K562 (cell line): ENCODE data around the gene ALOX12B. TPM values are rescaled to one million over a fixed set of nuclear protein-coding genes. Genes with fewer than 3 reads are reported as not detected.

Experiments
- ATAC-seq: fragments of 200-7000 bp; cut with Tn5 transposase; 3 replicates; pipeline ENCODE4 v1.9.1; 2020; ENCODE audit warnings: moderate library complexity
- BruUV-seq: library from RNA; stranded (reverse); fragments of 400-500 nt; replicated peaks from 2 replicates; lab custom pipeline; 2021; lab: Mats Ljungman, UMichigan
- CTCF ChIA-PET: fragments of 300-600 bp; formaldehyde crosslinking; extraction: SDS; loops from one replicate; lab custom pipeline; 2021; ENCODE audit warnings: low intra/inter-chr PET ratio; lab: Yijun Ruan, JAX
- POLR2A ChIA-PET: fragments of 300-600, 350-650 bp; sonication (Branson Sonifier 250); formaldehyde crosslinking; extraction: SDS; loops from one replicate; lab custom pipeline; 2021; ENCODE audit warnings: antibody characterized with exemption, inconsistent platforms; lab: Yijun Ruan, JAX
- DNase-seq, 4 experiments: peaks; one replicate each; pipeline versions ENCODE4 v3.0.0 to v3.0.0-alpha.2; 2011 to 2018; ENCODE audit warnings: low spot score in 3 of 4, mixed read lengths in 3 of 4; ENCODE audit errors: extremely low read depth in 1 of 4
- FAIRE-seq: peaks from 2 replicates; lab custom pipeline; 2011; peaks lifted over from hg19 to GRCh38; lab: Jason Lieb, UNC
- H2AFZ ChIP-seq: 2 replicates; pipeline ENCODE4 v1.6.0; 2011; ENCODE audit warnings: low read depth, low read length, control low read depth, inconsistent platforms
- H3K27ac ChIP-seq: fragments of 200-600 bp; 3 replicates; pipeline ENCODE4 v1.8.0; 2011; ENCODE audit warnings: low read depth, mild to moderate bottlenecking, control low read depth, inconsistent platforms, low read length, moderate library complexity, mixed read lengths; ENCODE audit errors: extremely low read depth
- H3K27me3 ChIP-seq, 2 experiments: fragments of 300-600 bp in 1 of 2; 2 replicates in 1 of 2; 3 replicates in 1 of 2; pipeline versions ENCODE4 v1.6.0 to v1.8.0; 2011; ENCODE audit warnings: inconsistent platforms in 2 of 2, low read length in 2 of 2, mild to moderate bottlenecking in 1 of 2, mixed read lengths in 1 of 2, moderate library complexity in 1 of 2; ENCODE audit not compliant: control insufficient read depth in 2 of 2, insufficient read depth in 2 of 2
- H3K36me3 ChIP-seq: fragments of 300-600 bp; 3 replicates; pipeline ENCODE4 v1.8.0; 2011; ENCODE audit warnings: mild to moderate bottlenecking, low read length, inconsistent platforms; ENCODE audit not compliant: control insufficient read depth, insufficient read depth
- H3K4me1 ChIP-seq, 2 experiments: fragments of 200-600 bp in 1 of 2; replicated peaks in 1 of 2; 2 replicates in 1 of 2; 3 replicates in 1 of 2; pipeline versions ENCODE4 v1.5.1 to v1.8.0; 2011; ENCODE audit warnings: inconsistent platforms in 2 of 2, low read length in 2 of 2, mild to moderate bottlenecking in 1 of 2, mixed read lengths in 1 of 2, moderate library complexity in 1 of 2; ENCODE audit not compliant: control insufficient read depth in 2 of 2, insufficient read depth in 2 of 2
- H3K4me2 ChIP-seq: 2 replicates; pipeline ENCODE4 v1.6.1; 2011; ENCODE audit warnings: low read length, control low read depth, inconsistent platforms, mixed read lengths; ENCODE audit not compliant: insufficient read depth
- H3K4me3 ChIP-seq: fragments of 200-600 bp; sonication (generic), shearing (Covaris generic); 2 replicates; pipeline ENCODE4 v1.5.1; 2016; ENCODE audit warnings: control low read depth, inconsistent platforms
- H3K79me2 ChIP-seq: fragments of 200-600 bp; 3 replicates; pipeline ENCODE4 v1.8.0; 2011; ENCODE audit warnings: low read length, inconsistent platforms; ENCODE audit not compliant: control insufficient read depth, insufficient read depth
- H3K9ac ChIP-seq, 2 experiments: 2 replicates each; pipeline versions ENCODE4 v1.6.0 to v1.6.1; 2011; ENCODE audit warnings: low read depth in 2 of 2, low read length in 2 of 2, control low read depth in 1 of 2, inconsistent platforms in 1 of 2, mild to moderate bottlenecking in 1 of 2, mixed read lengths in 1 of 2; ENCODE audit not compliant: insufficient read depth in 1 of 2
- H3K9me1 ChIP-seq: one replicate; pipeline ENCODE4 v1.6.0; 2011; ENCODE audit warnings: inconsistent platforms, mild to moderate bottlenecking, low read length, moderate library complexity; ENCODE audit not compliant: control insufficient read depth, insufficient read depth
- H3K9me3 ChIP-seq: replicated peaks from 2 replicates; pipeline ENCODE4 v1.5.1; 2011; ENCODE audit warnings: low read depth, low read length, inconsistent platforms; ENCODE audit not compliant: control insufficient read depth, insufficient read depth
- H4K20me1 ChIP-seq: replicated peaks from 2 replicates; pipeline ENCODE4 v1.6.1; 2011; ENCODE audit warnings: low read length, inconsistent platforms, mixed read lengths; ENCODE audit not compliant: control insufficient read depth, insufficient read depth
- BCOR ChIP-seq: fragments of 450-650 bp; IDR thresholded peaks from 2 replicates; pipeline ENCODE4 v1.6.1; 2016
- CBX2 ChIP-seq: fragments of 200-600 bp; sonication (generic); IDR thresholded peaks from one replicate; pipeline ENCODE4 v1.6.1; 2012; ENCODE audit warnings: mild to moderate bottlenecking, low read length, inconsistent platforms; ENCODE audit not compliant: insufficient read depth, poor library complexity, severe bottlenecking
- HDAC3 ChIP-seq: fragments of 450-650 bp; IDR thresholded peaks from 2 replicates; pipeline ENCODE4 v1.6.1; 2018; ENCODE audit warnings: borderline replicate concordance, mild to moderate bottlenecking, moderate library complexity; ENCODE audit not compliant: partially characterized antibody
- NCOR1 ChIP-seq: fragments of 450-650 bp; IDR thresholded peaks from 2 replicates; pipeline ENCODE4 v1.6.1; 2016; ENCODE audit warnings: mild to moderate bottlenecking, moderate library complexity
- NFRKB ChIP-seq: fragments of 450-650 bp; IDR thresholded peaks from 2 replicates; pipeline ENCODE4 v1.6.1; 2016; ENCODE audit warnings: low read depth
- PHF8 ChIP-seq: fragments of 200-600 bp; sonication (generic); IDR thresholded peaks from 2 replicates; pipeline ENCODE4 v1.6.1; 2012; ENCODE audit warnings: mixed run types, mild to moderate bottlenecking, inconsistent platforms, low read length, moderate library complexity, borderline replicate concordance
- POLR3A ChIP-seq: IDR thresholded peaks from 2 replicates; pipeline ENCODE4 v1.6.1; 2011; ENCODE audit warnings: borderline replicate concordance, mild to moderate bottlenecking, moderate library complexity; ENCODE audit not compliant: insufficient read length, insufficient read depth; ENCODE audit errors: extremely low read depth
- RCOR1 ChIP-seq, 2 experiments: IDR thresholded peaks; 2 replicates each; pipeline ENCODE4 v1.6.1; 2012; ENCODE audit warnings: low read depth in 2 of 2, low read length in 2 of 2, borderline replicate concordance in 1 of 2, improper control_type of control experiment in 1 of 2
- TBL1XR1 ChIP-seq, 2 experiments: IDR thresholded peaks; 2 replicates each; pipeline ENCODE4 v1.6.1; 2012; ENCODE audit warnings: improper control_type of control experiment in 2 of 2, low read length in 2 of 2, mild to moderate bottlenecking in 1 of 2
- ZBTB1 ChIP-seq: sonication (generic); formaldehyde crosslinking; IDR thresholded peaks from 2 replicates; pipeline ENCODE4 v1.8.1; 2023; ENCODE audit warnings: missing genetic modification reagents, low read depth, mild to moderate bottlenecking, borderline replicate concordance
- ZKSCAN8 ChIP-seq: fragments of 200-800 bp; sonication (Bioruptor generic); IDR thresholded peaks from 2 replicates; pipeline ENCODE4 v1.6.1; 2016; ENCODE audit warnings: missing genetic modification characterization, missing compliant biosample characterization
- ZNF140 ChIP-seq: fragments of 250-450 bp; sonication (Bioruptor Pico); IDR thresholded peaks from 2 replicates; pipeline ENCODE4 v1.8.0; 2021; ENCODE audit warnings: moderate library complexity, mild to moderate bottlenecking, inconsistent platforms
- ZNF408 ChIP-seq: fragments of 250-450 bp; sonication (Bioruptor Pico); IDR thresholded peaks from 2 replicates; pipeline ENCODE4 v1.4.0; 2020; ENCODE audit warnings: low read depth, mild to moderate bottlenecking, moderate library complexity
- ZNF589 ChIP-seq: fragments of 200-800 bp; sonication (Bioruptor generic); IDR thresholded peaks from 2 replicates; pipeline ENCODE4 v1.6.1; 2016; ENCODE audit warnings: low read depth, missing genetic modification characterization, missing compliant biosample characterization
- WGBS: fragments of 100-300 bp; shearing (Covaris generic); methylation state at CpG from one replicate; pipeline ENCODE4 v1.1.6; 2016; ENCODE audit warnings: low coverage, mixed read lengths; ENCODE audit not compliant: insufficient coverage; ENCODE audit errors: missing lambda C conversion rate; 5-methylcytosine and 5-hydroxymethylcytosine counted together
- in situ Hi-C: fragments of 300-500 bp; cut with MboI; formaldehyde crosslinking; loops from 4 replicates; pipeline ENCODE4 v1.15.0; 2018; ENCODE audit warnings: inconsistent platforms, mixed read lengths
- intact Hi-C: fragments of 100-400 bp; cut with micrococcal nuclease; formaldehyde crosslinking; loops from 2 replicates; pipeline ENCODE4 v1.14.2; 2022
- polyA plus RNA-seq, 8 experiments: library from polyadenylated mRNA; depleted of rRNA in 4 of 8; stranded (reverse) in 5 of 8; unstranded in 3 of 8; fragments of >200 nt; fragmentation: Nextera tagmentation in 2 of 8; fragmentation: Illumina TruSeq in 1 of 8; extraction: Ambion mirVana in 2 of 8; extraction: Trizol in 1 of 8; gene quantifications; 2 replicates each; pipeline versions ENCODE4 v1.2.1 to v1.2.3, GENCODE V29; 2011 to 2014; ENCODE audit warnings: inconsistent platforms in 1 of 8, missing spikeins in 1 of 8
- total RNA-seq, 7 experiments: library from RNA; depleted of rRNA in 6 of 7; stranded (reverse); fragments of >200 nt in 6 of 7; fragmentation: Illumina TruSeq in 2 of 7; extraction: Trizol in 2 of 7; gene quantifications; 2 replicates each; pipeline versions ENCODE4 v1.2.1 to v1.2.3, GENCODE V29; 2011 to 2021; ENCODE audit warnings: low replicate concordance in 1 of 7
- TF ChIP-seq, protein P1 (sequence below): fragments of 250-450 bp; sonication (Bioruptor Pico); IDR thresholded peaks from 2 replicates; pipeline ENCODE4 v1.8.0; 2022; ENCODE audit warnings: inconsistent platforms
- TF ChIP-seq, protein P2 (sequence below), 2 experiments: fragments of 150-350 bp in 1 of 2; IDR thresholded peaks; 2 replicates each; pipeline ENCODE4 v1.6.1; 2012 to 2016; ENCODE audit warnings: low read depth in 2 of 2, low read length in 2 of 2, mild to moderate bottlenecking in 1 of 2, moderate library complexity in 1 of 2

ALOX12B gene
- total and polyA plus RNA-seq, 9 of the 15 experiments (the other 6 are each of a cell fraction or from before 2014, with no cell fraction given): not detected

DNA sequence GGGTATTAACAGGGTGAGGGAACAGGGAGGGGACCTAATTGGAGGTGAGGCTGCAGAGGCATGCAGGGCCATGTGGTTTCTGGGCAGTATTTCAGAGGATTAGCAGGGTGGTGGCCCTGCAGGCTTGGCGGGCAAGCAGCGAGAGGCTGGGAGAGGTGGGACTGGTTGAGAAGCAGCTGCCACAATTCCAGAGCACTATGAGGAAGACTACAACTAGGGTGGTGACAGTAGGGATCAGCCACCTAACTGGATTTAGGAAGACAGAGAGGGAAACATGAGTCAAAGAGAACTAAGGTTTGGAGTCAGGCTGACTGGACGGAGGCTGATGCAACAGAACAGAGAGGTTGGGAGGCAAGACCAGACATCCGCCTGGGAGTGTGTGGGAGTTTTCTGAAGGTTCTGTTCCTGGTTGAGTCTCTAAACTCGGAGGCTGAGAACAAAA, 18.5 kb upstream of the ALOX12B start:
- H3K4me1 ChIP-seq: peaks cover 10 to 19% of the 10 kb centered on the region in 2 experiments; a peak in 4 of 5 replicates
- peak in 3 of 4 experiments; percentile 22 to 50 (median 30) for DNase-seq
- H3K9me1 ChIP-seq: no peaks in the 10 kb centered on the region
- POLR2A ChIA-PET: no interaction called here
- H3K4me3 ChIP-seq: no peak overlapping the region
- ATAC-seq: peak; percentile 80
- H4K20me1 ChIP-seq: no peaks in the 10 kb centered on the region
- 22% methylated on average over 5 of the region's 5 CpGs for WGBS
- peak overlapping the region; percentile 20 to 58; a peak in 2 of 4 replicates for H3K9ac ChIP-seq
- no peaks in the 10 kb centered on the region for H3K27me3 ChIP-seq
- peak; percentile 86 for FAIRE-seq
- no TSS peak for BruUV-seq
- no peaks in the 10 kb centered on the region for H3K36me3 ChIP-seq
- in situ Hi-C loops: no loop called here
- H3K27ac ChIP-seq: no peak overlapping the region; the same call in 2 of the 3 replicates
- peak overlapping the region; percentile 85 for H2AFZ ChIP-seq
- peak overlapping the region; percentile 24; the same call in 1 of the 2 replicates for H3K4me2 ChIP-seq
- CTCF ChIA-PET: interaction anchor here (0.6 kb wide), 1 partner anchor 35 kb away, joined by 3 read pairs; no protein-coding TSS in a partner anchor
- intact Hi-C loops: no loop called here
- H3K79me2 ChIP-seq: no peaks in the 10 kb centered on the region
- no peaks in the 10 kb centered on the region for H3K9me3 ChIP-seq
- TF ChIP-seq ZNF408 (CRISPR knock-in tag) (no peak), CBX2 (no peak), RCOR1 (IDR thresholded peaks at IDR 0.05; ENCODE audit: borderline replicate concordance in 1 of 2, low read depth in 2 of 2, low read length in 2 of 2) (0 out of 4 replicates have a peak, but pooled peaks of 1 of the 2 experiments have one; percentile 17), POLR3A (no peak), ZNF589 (CRISPR knock-in tag) (0 out of 2 replicates have a peak, but pooled peaks have one; percentile 30), ZKSCAN8 (no peak), NFRKB (peak; percentile 58; the same call in 1 of the 2 replicates), PHF8 (no peak), ZNF140 (CRISPR knock-in tag) (no peak), NCOR1 (no peak), BCOR (0 out of 2 replicates have a peak, but pooled peaks have one; percentile 13), TBL1XR1 (IDR thresholded peaks at IDR 0.05; ENCODE audit: low read length in 2 of 2) (no peak), HDAC3 (no peak), ZBTB1 (CRISPR knock-in tag) (no peak)
- TF ChIP-seq, protein P1, sequence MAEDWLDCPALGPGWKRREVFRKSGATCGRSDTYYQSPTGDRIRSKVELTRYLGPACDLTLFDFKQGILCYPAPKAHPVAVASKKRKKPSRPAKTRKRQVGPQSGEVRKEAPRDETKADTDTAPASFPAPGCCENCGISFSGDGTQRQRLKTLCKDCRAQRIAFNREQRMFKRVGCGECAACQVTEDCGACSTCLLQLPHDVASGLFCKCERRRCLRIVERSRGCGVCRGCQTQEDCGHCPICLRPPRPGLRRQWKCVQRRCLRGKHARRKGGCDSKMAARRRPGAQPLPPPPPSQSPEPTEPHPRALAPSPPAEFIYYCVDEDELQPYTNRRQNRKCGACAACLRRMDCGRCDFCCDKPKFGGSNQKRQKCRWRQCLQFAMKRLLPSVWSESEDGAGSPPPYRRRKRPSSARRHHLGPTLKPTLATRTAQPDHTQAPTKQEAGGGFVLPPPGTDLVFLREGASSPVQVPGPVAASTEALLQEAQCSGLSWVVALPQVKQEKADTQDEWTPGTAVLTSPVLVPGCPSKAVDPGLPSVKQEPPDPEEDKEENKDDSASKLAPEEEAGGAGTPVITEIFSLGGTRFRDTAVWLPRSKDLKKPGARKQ (CRISPR knock-in tag): no peak
- TF ChIP-seq, protein P2, sequence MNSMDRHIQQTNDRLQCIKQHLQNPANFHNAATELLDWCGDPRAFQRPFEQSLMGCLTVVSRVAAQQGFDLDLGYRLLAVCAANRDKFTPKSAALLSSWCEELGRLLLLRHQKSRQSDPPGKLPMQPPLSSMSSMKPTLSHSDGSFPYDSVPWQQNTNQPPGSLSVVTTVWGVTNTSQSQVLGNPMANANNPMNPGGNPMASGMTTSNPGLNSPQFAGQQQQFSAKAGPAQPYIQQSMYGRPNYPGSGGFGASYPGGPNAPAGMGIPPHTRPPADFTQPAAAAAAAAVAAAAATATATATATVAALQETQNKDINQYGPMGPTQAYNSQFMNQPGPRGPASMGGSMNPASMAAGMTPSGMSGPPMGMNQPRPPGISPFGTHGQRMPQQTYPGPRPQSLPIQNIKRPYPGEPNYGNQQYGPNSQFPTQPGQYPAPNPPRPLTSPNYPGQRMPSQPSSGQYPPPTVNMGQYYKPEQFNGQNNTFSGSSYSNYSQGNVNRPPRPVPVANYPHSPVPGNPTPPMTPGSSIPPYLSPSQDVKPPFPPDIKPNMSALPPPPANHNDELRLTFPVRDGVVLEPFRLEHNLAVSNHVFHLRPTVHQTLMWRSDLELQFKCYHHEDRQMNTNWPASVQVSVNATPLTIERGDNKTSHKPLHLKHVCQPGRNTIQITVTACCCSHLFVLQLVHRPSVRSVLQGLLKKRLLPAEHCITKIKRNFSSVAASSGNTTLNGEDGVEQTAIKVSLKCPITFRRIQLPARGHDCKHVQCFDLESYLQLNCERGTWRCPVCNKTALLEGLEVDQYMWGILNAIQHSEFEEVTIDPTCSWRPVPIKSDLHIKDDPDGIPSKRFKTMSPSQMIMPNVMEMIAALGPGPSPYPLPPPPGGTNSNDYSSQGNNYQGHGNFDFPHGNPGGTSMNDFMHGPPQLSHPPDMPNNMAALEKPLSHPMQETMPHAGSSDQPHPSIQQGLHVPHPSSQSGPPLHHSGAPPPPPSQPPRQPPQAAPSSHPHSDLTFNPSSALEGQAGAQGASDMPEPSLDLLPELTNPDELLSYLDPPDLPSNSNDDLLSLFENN (IDR thresholded peaks at IDR 0.05; ENCODE audit: low read depth in 2 of 2, low read length in 2 of 2): no peak
